ENCODE measurements around the gene OTUD6A.
"Not testable (repeated sequence)": the region's sequence is repeated elsewhere in the genome, so short reads cannot be mapped to it uniquely, and the experiment has no call there.

Gene OTUD6A

GRCh38 chrX:70105229-70105628, 43.0 kb downstream of the OTUD6A start:
- H3K27me3 ChIP-seq (ENCODE audit: insufficient read depth, low read length, poor library complexity, severe bottlenecking) = no peaks in the 10 kb centered on the region
- H3K36me3 ChIP-seq (ENCODE audit: insufficient read depth, low read length) = no peaks in the 10 kb centered on the region
- H3K79me2 ChIP-seq (ENCODE audit: insufficient read depth, low read length) = no peaks in the 10 kb centered on the region
- no peak overlapping the region for H3K4me3 ChIP-seq (ENCODE audit: low read length, poor library complexity, severe bottlenecking)
- no peaks in the 10 kb centered on the region for H4K20me1 ChIP-seq (ENCODE audit: insufficient read depth, low read length, poor library complexity, severe bottlenecking)
- H3F3A ChIP-seq (ENCODE audit: low read depth) = no peaks in the 10 kb centered on the region
- no peaks in the 10 kb centered on the region for H3K4me1 ChIP-seq (ENCODE audit: insufficient read depth, low read length, poor library complexity, severe bottlenecking)
- no peak overlapping the region for H2AFZ ChIP-seq (ENCODE audit: low read length)
- TF ChIP-seq EZH2phosphoT487 (IDR thresholded peaks at IDR 0.05; ENCODE audit: borderline replicate concordance) (no peak), CTCF (conservative IDR thresholded peaks at IDR 0.05; ENCODE audit: low read length) (no peak)
- H3K9me2 ChIP-seq (replicated peaks; ENCODE audit: low read depth, low read length) = no peaks in the 10 kb centered on the region
- H3K9me3 ChIP-seq (ENCODE audit: insufficient read depth, low read depth, low read length) = no peaks in the 10 kb centered on the region
- H3K9ac ChIP-seq (ENCODE audit: low read depth, low read length, poor library complexity, severe bottlenecking) = no peak overlapping the region
- no peak overlapping the region for H3K4me2 ChIP-seq (ENCODE audit: low read depth, low read length, poor library complexity, severe bottlenecking)

DNA sequence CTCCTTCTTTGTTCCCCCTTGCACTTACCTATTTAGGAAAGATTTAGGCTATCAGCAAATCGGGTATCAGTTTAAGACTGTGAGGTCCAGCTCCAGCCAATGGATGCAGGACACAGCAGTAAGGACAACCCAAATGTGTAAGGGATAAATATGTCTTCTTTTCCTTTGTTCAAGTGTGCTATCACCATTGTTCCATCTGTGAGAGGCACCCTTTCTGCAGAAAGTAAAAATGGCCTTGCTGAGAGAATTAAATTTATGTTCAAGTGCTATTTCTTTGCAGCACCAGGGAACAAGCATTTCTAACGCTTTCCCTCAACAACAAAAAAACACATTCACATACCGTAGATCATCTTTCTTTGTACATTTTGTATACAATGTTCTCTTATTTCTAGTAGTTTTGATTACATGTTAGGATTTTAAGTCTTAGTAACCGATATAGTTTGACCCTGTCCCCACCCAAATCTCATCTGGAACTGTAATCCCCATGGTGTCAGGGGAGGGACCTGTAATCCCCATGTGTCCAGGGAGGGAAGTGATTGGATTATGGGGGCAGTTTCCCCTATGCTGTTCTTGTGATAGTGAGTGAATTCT, 49.3 kb downstream of the OTUD6A start:
- H3F3A ChIP-seq (ENCODE audit: low read depth); H3K4me2 ChIP-seq (ENCODE audit: low read depth, low read length, poor library complexity, severe bottlenecking); H3K36me3 ChIP-seq (ENCODE audit: insufficient read depth, low read length); H3K9me2 ChIP-seq (replicated peaks; ENCODE audit: low read depth, low read length); H3K9ac ChIP-seq (ENCODE audit: low read depth, low read length, poor library complexity, severe bottlenecking); H4K20me1 ChIP-seq (ENCODE audit: insufficient read depth, low read length, poor library complexity, severe bottlenecking); H2AFZ ChIP-seq (ENCODE audit: low read length); H3K27me3 ChIP-seq (ENCODE audit: insufficient read depth, low read length, poor library complexity, severe bottlenecking); H3K4me3 ChIP-seq (ENCODE audit: low read length, poor library complexity, severe bottlenecking); H3K79me2 ChIP-seq (ENCODE audit: insufficient read depth, low read length); H3K9me3 ChIP-seq (ENCODE audit: insufficient read depth, low read depth, low read length); H3K4me1 ChIP-seq (ENCODE audit: insufficient read depth, low read length, poor library complexity, severe bottlenecking): not testable (repeated sequence)

Measured in Loucy (cell line).